Muscle of leg (tissue), 11 donors: ENCODE measurements around the gene TNXB. TPM values are rescaled to one million over a fixed set of nuclear protein-coding genes. Genes with fewer than 3 reads are reported as not detected.
"Not testable (repeated sequence)": the region's sequence is repeated elsewhere in the genome, so short reads cannot be mapped to it uniquely, and the experiment has no call there.

Experiments used
- DNase-seq: peaks from one replicate; pipeline ENCODE4 v3.0.0; 2013
- H3K27ac ChIP-seq: one replicate; pipeline ENCODE4 v1.5.1; 2013; ENCODE audit warnings: mild to moderate bottlenecking, low read length, control low read depth
- H3K27me3 ChIP-seq: one replicate; pipeline ENCODE4 v1.6.1; 2013; ENCODE audit warnings: low read length; ENCODE audit not compliant: control insufficient read depth, insufficient read depth
- H3K36me3 ChIP-seq: one replicate; pipeline ENCODE4 v1.6.1; 2013; ENCODE audit warnings: low read length; ENCODE audit not compliant: control insufficient read depth, insufficient read depth
- H3K4me1 ChIP-seq: one replicate; pipeline ENCODE4 v1.6.1; 2013; ENCODE audit warnings: low read length; ENCODE audit not compliant: control insufficient read depth, insufficient read depth
- H3K4me3 ChIP-seq: one replicate; pipeline ENCODE4 v1.5.1; 2013; ENCODE audit warnings: low read length, control low read depth
- H3K9me3 ChIP-seq: replicated peaks from 2 replicates; pipeline ENCODE4 v1.6.1; 2013; ENCODE audit warnings: low read depth, low read length; ENCODE audit not compliant: control insufficient read depth
- WGBS: methylation state at CpG from one replicate; pipeline ENCODE4 v1.1.5; 2013; ENCODE audit warnings: missing lambda C conversion rate; ENCODE audit not compliant: insufficient coverage; 5-methylcytosine and 5-hydroxymethylcytosine counted together
- polyA plus RNA-seq, 8 donors: library from polyadenylated mRNA; unstranded; fragments of 120-200 nt; gene quantifications; one replicate each; pipeline versions ENCODE4 v1.2.1 to v1.2.3, GENCODE V29; 2013; ENCODE audit warnings: inconsistent platforms in 1 of 8, low replicate concordance in 1 of 8; ENCODE audit not compliant: insufficient read length in 8 of 8, insufficient read depth in 1 of 8
- total RNA-seq: library from RNA; stranded (reverse); fragments of 120-200 nt; gene quantifications from one replicate; pipeline ENCODE4 v1.2.4, GENCODE V29; 2013

TNXB gene
- total and polyA plus RNA-seq, 9 donors, result 100.0 to 207 (median 116) TPM

- H3K36me3 ChIP-seq, H3K4me3 ChIP-seq, H3K4me1 ChIP-seq, DNase-seq, H3K27me3 ChIP-seq, H3K9me3 ChIP-seq, H3K27ac ChIP-seq: not testable (repeated sequence)
- WGBS, result no CpG with 5 or more reads among the region's 10 CpGs
Measured at GRCh38 chr6:32041385-32041784, 67.8 kb downstream of the TNXB start.

DNA sequence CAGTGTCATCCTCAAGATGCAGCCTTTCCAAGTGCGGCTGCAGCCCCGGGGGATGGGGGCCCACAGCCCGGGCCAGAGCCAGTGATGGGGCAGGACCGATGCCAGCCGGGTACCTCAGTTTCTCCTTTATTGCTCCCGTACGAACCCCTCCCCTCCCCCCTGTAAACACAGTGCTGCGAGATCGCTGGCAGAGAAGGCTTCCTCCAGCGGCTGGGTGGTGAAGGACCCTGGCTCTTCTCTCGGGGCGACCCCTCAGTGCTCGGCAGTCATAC lies 68.2 kb downstream of the TNXB start:
- H3K4me3 ChIP-seq, H3K27ac ChIP-seq, H3K4me1 ChIP-seq, H3K27me3 ChIP-seq, H3K9me3 ChIP-seq, DNase-seq, H3K36me3 ChIP-seq: not testable (repeated sequence)
- WGBS, result no CpG with 5 or more reads among the region's 13 CpGs

GRCh38 chr6:32040299-32041049 lies 68.7 kb downstream of the TNXB start:
- not testable (repeated sequence) for H3K4me3 ChIP-seq, H3K36me3 ChIP-seq, H3K9me3 ChIP-seq, H3K27me3 ChIP-seq, DNase-seq, H3K27ac ChIP-seq, H3K4me1 ChIP-seq
- no CpG with 5 or more reads among the region's 43 CpGs for WGBS

- not testable (repeated sequence) for DNase-seq, H3K27ac ChIP-seq, H3K36me3 ChIP-seq, H3K27me3 ChIP-seq, H3K4me3 ChIP-seq, H3K4me1 ChIP-seq, H3K9me3 ChIP-seq
- 53% methylated on average over 12 of the region's 24 CpGs for WGBS
Measured at GRCh38 chr6:32039321-32040274, 69.5 kb downstream of the TNXB start.

DNA sequence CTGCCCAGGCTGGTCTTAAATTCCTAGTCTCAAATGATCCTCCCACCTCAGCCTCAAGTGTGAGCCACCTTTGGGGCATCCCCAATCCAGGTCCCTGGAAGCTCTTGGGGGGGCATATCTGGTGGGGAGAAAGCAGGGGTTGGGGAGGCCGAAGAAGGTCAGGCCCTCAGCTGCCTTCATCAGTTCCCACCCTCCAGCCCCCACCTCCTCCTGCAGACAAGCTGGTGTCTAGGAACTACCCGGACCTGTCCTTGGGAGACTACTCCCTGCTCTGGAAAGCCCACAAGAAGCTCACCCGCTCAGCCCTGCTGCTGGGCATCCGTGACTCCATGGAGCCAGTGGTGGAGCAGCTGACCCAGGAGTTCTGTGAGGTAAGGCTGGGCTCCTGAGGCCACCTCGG lies 70.3 kb downstream of the TNXB start:
- not testable (repeated sequence) for DNase-seq, H3K9me3 ChIP-seq, H3K4me1 ChIP-seq, H3K4me3 ChIP-seq, H3K27me3 ChIP-seq, H3K36me3 ChIP-seq, H3K27ac ChIP-seq
- no CpG with 5 or more reads among the region's 5 CpGs for WGBS

- 88% methylated on average over 8 of the region's 19 CpGs for WGBS
- not testable (repeated sequence) for H3K27ac ChIP-seq, H3K36me3 ChIP-seq, H3K4me1 ChIP-seq, H3K9me3 ChIP-seq, DNase-seq, H3K4me3 ChIP-seq, H3K27me3 ChIP-seq
Measured at GRCh38 chr6:32037598-32038524, 71.3 kb downstream of the TNXB start, which contains the start of gene CYP21A2. Gene CYP21A2 (plus strand): TSS chr6:32038415. CDS start chr6:32038423, 8 bp downstream.

- H3K36me3 ChIP-seq, DNase-seq, H3K4me1 ChIP-seq, H3K9me3 ChIP-seq, H3K27ac ChIP-seq, H3K27me3 ChIP-seq, H3K4me3 ChIP-seq: not testable (repeated sequence)
- WGBS, result 83% methylated on average over 1 of the region's 5 CpGs
Measured at GRCh38 chr6:32037136-32037535, 72.0 kb downstream of the TNXB start.

DNA sequence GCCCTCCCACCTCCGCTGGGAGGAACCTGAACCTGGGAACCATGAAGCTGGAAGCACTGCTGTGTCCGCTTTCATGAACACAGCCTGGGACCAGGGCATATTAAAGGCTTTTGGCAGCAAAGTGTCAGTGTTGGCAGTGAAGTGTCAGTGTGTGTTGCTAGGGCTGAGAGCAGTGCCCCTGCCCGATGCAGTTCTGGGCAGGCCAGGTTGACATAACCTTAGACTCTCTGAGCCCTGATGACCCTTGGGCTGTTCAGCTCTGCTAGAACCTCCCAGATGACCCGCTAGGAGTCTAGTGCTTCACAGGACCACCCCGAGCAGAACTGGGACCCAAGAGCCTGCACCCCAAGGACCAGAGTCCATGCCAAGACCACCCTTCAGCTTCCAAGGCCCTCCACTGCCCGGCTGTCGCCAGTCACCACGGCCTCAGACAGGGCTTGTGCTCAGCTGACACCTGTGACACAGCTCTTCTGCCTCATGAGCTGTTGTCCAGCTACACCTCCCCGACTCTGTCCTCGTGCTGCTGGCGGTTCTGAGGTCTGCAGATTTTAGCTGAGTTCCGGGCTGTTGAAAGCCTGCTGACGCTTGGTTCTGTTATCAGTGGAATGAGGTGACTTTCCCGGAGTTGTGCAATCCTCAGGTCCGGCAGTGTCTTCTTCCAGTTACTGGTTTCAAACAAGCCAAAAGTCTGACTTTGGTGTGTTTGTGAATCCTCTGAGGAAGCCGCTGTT lies 73.7 kb downstream of the TNXB start:
- H3K4me1 ChIP-seq, H3K4me3 ChIP-seq, H3K9me3 ChIP-seq, H3K27me3 ChIP-seq, H3K36me3 ChIP-seq, H3K27ac ChIP-seq, DNase-seq: not testable (repeated sequence)
- no CpG with 5 or more reads among the region's 16 CpGs for WGBS

DNA sequence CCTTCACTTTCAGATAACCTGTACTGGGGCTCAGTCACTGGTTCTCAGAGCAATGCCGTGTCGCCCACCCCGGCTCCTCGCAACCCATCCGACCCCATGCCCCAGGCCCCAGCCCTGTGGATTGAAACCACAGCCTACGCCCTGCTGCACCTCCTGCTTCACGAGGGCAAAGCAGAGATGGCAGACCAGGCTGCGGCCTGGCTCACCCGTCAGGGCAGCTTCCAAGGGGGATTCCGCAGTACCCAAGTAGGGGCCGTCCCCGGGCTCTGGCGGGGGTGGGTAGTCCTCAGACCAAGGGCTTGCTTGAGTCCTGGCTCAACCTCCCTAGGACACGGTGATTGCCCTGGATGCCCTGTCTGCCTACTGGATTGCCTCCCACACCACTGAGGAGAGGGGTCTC lies 79.6 kb downstream of the TNXB start:
- H3K27me3 ChIP-seq, H3K27ac ChIP-seq, H3K36me3 ChIP-seq, H3K9me3 ChIP-seq, H3K4me3 ChIP-seq, DNase-seq, H3K4me1 ChIP-seq: not testable (repeated sequence)
- 80% methylated on average over 2 of the region's 14 CpGs for WGBS
